ENCODE measurements around the gene TM4SF4. TPM values are rescaled to one million over a fixed set of nuclear protein-coding genes. Genes with fewer than 3 reads are reported as not detected.

The TM4SF4 gene
- total RNA-seq, 1 experiment from 2014 or later: not detected

DNA sequence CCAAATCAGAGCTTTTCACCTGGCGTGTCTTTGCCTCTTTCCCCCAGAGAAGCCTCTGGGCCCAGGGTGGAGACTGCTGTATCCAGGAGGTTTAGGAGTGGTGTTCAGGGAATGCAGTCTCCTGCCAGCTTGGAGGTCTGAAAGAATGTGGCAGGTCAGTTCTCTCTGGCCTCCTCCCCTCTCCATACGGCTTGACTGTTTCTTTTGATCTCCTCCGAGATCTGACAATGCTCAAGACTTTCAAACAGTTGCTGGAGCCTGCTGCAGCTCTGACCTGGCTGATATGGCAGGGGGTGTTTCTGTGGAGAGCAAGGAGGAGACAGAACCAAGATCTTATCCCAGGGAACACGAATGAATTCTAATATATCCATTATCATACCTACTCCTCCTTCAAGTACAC lies 24.7 kb upstream of the TM4SF4 start:
- no peaks in the 10 kb centered on the region; the same call in 1 of the 2 replicates for H3K27me3 Mint-ChIP-seq (ENCODE audit: low read depth)
- Histone ChIP-seq H3K4me2 (ENCODE audit: insufficient read depth, insufficient read length, low read length) (no peak overlapping the region), H3K23me2 (ENCODE audit: insufficient read length, low read depth, low read length, poor library complexity, severe bottlenecking) (no peaks in the 10 kb centered on the region), H3T11ph (ENCODE audit: low read length) (no peak overlapping the region), H2BK120ac (ENCODE audit: low read depth, low read length, poor library complexity, severe bottlenecking) (no peak overlapping the region), H3K4ac (ENCODE audit: low read depth, low read length) (no peak overlapping the region), H4K8ac (replicated peaks; ENCODE audit: insufficient read length, low read depth, low read length) (no peak overlapping the region), H3K56ac (ENCODE audit: insufficient read length, low read depth, low read length) (no peak overlapping the region), H3K27me3 (ENCODE audit: insufficient read depth, low read length) (no peaks in the 10 kb centered on the region), H3K4me1 (ENCODE audit: insufficient read depth, low read length) (no peaks in the 10 kb centered on the region), H2AFZ (ENCODE audit: low read length) (no peak overlapping the region), H3K9me3 (ENCODE audit: control insufficient read depth, low read depth, low read length) (peaks cover 10% of the 10 kb centered on the region), H2AK5ac (ENCODE audit: insufficient read length, low read length) (no peak overlapping the region), H4K20me1 (ENCODE audit: control insufficient read depth, insufficient read depth, insufficient read length) (no peaks in the 10 kb centered on the region), H3K27ac (ENCODE audit: insufficient read length, low read depth, low read length) (no peak overlapping the region), H2BK5ac (ENCODE audit: insufficient read length, low read length) (no peak overlapping the region), H2BK15ac (ENCODE audit: low read depth, low read length) (no peak overlapping the region), H3K18ac (ENCODE audit: insufficient read length, low read depth, low read length) (no peak overlapping the region), H3K23ac (ENCODE audit: insufficient read length, low read depth, low read length) (no peak overlapping the region), H2BK20ac (ENCODE audit: low read depth, low read length, poor library complexity, severe bottlenecking) (no peak overlapping the region), H3K79me2 (ENCODE audit: insufficient read depth, low read length) (no peaks in the 10 kb centered on the region), H3K79me1 (ENCODE audit: insufficient read depth, low read depth, low read length, poor library complexity, severe bottlenecking) (no peaks in the 10 kb centered on the region), H3K14ac (ENCODE audit: insufficient read depth, low read length) (no peak overlapping the region), H2BK12ac (ENCODE audit: insufficient read length, low read depth, low read length) (no peak overlapping the region), H4K5ac (ENCODE audit: insufficient read length, low read depth, low read length) (no peak overlapping the region), H3K9ac (ENCODE audit: extremely low read depth, insufficient read length, low read length) (no peak overlapping the region), H4K91ac (ENCODE audit: insufficient read length, low read depth, low read length) (no peak overlapping the region)
- H3K4me3 Mint-ChIP-seq: no peak overlapping the region
- H3K9me3 Mint-ChIP-seq: peaks cover 32 to 41% of the 10 kb centered on the region in 2 experiments
- peaks cover 14 to 30% (median 22%) of the 10 kb centered on the region in 3 experiments; a peak in 6 of 7 replicates for H3K36me3 Mint-ChIP-seq (ENCODE audit: insufficient read depth in 1 of 3, low read depth in 3 of 3)
- no peak overlapping the region; a peak in 1 of 7 replicates for H3K27ac Mint-ChIP-seq
- no peak for DNase-seq
- no CpG with 5 or more reads among the region's 4 CpGs for WGBS (ENCODE audit: extremely low coverage, insufficient read length, low lambda C conversion rate)
- TF ChIP-seq, protein P1, sequence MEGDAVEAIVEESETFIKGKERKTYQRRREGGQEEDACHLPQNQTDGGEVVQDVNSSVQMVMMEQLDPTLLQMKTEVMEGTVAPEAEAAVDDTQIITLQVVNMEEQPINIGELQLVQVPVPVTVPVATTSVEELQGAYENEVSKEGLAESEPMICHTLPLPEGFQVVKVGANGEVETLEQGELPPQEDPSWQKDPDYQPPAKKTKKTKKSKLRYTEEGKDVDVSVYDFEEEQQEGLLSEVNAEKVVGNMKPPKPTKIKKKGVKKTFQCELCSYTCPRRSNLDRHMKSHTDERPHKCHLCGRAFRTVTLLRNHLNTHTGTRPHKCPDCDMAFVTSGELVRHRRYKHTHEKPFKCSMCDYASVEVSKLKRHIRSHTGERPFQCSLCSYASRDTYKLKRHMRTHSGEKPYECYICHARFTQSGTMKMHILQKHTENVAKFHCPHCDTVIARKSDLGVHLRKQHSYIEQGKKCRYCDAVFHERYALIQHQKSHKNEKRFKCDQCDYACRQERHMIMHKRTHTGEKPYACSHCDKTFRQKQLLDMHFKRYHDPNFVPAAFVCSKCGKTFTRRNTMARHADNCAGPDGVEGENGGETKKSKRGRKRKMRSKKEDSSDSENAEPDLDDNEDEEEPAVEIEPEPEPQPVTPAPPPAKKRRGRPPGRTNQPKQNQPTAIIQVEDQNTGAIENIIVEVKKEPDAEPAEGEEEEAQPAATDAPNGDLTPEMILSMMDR (conservative IDR thresholded peaks at IDR 0.05): no peak
- H3K4me1 Mint-ChIP-seq: peaks cover 4 to 5% of the 10 kb centered on the region in 2 experiments
